SK-N-MC (cell line): ENCODE measurements around the gene KCNT1.

Experiments used
- EZH2 ChIP-seq: fragments of 200-600 bp; sonication (generic); IDR thresholded peaks from one replicate; pipeline ENCODE4 v1.6.1; 2017; ENCODE audit warnings: antibody characterized with exemption
- FOXP2 ChIP-seq: optimal IDR thresholded peaks from 2 replicates; pipeline ENCODE3; 2011; ENCODE audit warnings: mild to moderate bottlenecking, moderate library complexity; ENCODE audit not compliant: insufficient read depth; ENCODE audit errors: extremely low read length, control extremely low read depth
- POLR2AphosphoS5 ChIP-seq: IDR thresholded peaks from 2 replicates; pipeline ENCODE4 v1.6.1; 2012; ENCODE audit warnings: mild to moderate bottlenecking, low read depth, low read length, borderline replicate concordance

- no peak for TF ChIP-seq POLR2AphosphoS5
- TF ChIP-seq EZH2, result no peak
- TF ChIP-seq FOXP2, result no peak
These were observed 17.5 kb downstream of the KCNT1 start for GRCh38 chr9:135719472-135719871.
